CD14-positive monocyte (primary cell): Measurements from ENCODE around the gene GPR37. TPM values are rescaled to one million over a fixed set of nuclear protein-coding genes. Genes with fewer than 3 reads are reported as not detected.

Source experiments
- DNase-seq, 3 donors: peaks; one replicate each; pipeline ENCODE4 v3.0.0-alpha.2; 2011 to 2022
- H2AFZ ChIP-seq: 2 replicates; pipeline ENCODE4 v1.6.0; 2012; ENCODE audit warnings: mild to moderate bottlenecking, low read depth, low read length, inconsistent platforms; ENCODE audit not compliant: insufficient read depth, poor library complexity, severe bottlenecking
- H3K27ac ChIP-seq, 2 donors: 1 replicate in 1 of 2; 2 replicates in 1 of 2; pipeline ENCODE4 v1.5.1; 2012 to 2013; ENCODE audit warnings: low read length in 2 of 2, control low read depth in 1 of 2, inconsistent platforms in 1 of 2, low read depth in 1 of 2, mild to moderate bottlenecking in 1 of 2
- H3K27me3 ChIP-seq, 2 donors: one replicate each; pipeline versions ENCODE4 v1.6.0 to v1.6.1; 2011 to 2013; ENCODE audit warnings: low read length in 2 of 2; ENCODE audit not compliant: control insufficient read depth in 2 of 2, insufficient read depth in 2 of 2
- H3K36me3 ChIP-seq, 2 donors: replicated peaks in 1 of 2; 1 replicate in 1 of 2; 2 replicates in 1 of 2; pipeline versions ENCODE4 v1.5.1 to v1.6.1; 2012 to 2013; ENCODE audit warnings: low read length in 2 of 2, control low read depth in 1 of 2, inconsistent platforms in 1 of 2, mild to moderate bottlenecking in 1 of 2; ENCODE audit not compliant: insufficient read depth in 2 of 2, control insufficient read depth in 1 of 2
- H3K4me1 ChIP-seq, 2 donors: 1 replicate in 1 of 2; 2 replicates in 1 of 2; pipeline versions ENCODE4 v1.5.1 to v1.6.1; 2012 to 2013; ENCODE audit warnings: low read length in 2 of 2, control low read depth in 1 of 2, inconsistent platforms in 1 of 2, mild to moderate bottlenecking in 1 of 2, moderate library complexity in 1 of 2; ENCODE audit not compliant: insufficient read depth in 2 of 2, control insufficient read depth in 1 of 2
- H3K4me2 ChIP-seq: replicated peaks from 2 replicates; pipeline ENCODE3; 2012; ENCODE audit warnings: low read length, moderate library complexity, mild to moderate bottlenecking; ENCODE audit not compliant: poor library complexity, severe bottlenecking; ENCODE audit errors: extremely low read depth
- H3K4me3 ChIP-seq, 3 experiments: fragments of 200-600 bp in 1 of 3; sonication (generic) in 1 of 3; replicated peaks in 1 of 3; 1 replicate in 2 of 3; 2 replicates in 1 of 3; pipeline ENCODE4 v1.5.1; 2011 to 2013; ENCODE audit warnings: low read length in 3 of 3, mild to moderate bottlenecking in 3 of 3, control low read depth in 2 of 3, low read depth in 2 of 3, inconsistent platforms in 1 of 3, moderate library complexity in 1 of 3
- H3K79me2 ChIP-seq: 2 replicates; pipeline ENCODE4 v1.6.0; 2012; ENCODE audit warnings: mild to moderate bottlenecking, control low read depth, inconsistent platforms, low read length, moderate library complexity; ENCODE audit not compliant: insufficient read depth
- H3K9ac ChIP-seq: 2 replicates; pipeline ENCODE4 v1.6.0; 2017; ENCODE audit warnings: low read length, mild to moderate bottlenecking; ENCODE audit not compliant: insufficient read depth, poor library complexity, severe bottlenecking
- H3K9me3 ChIP-seq, 2 donors: replicated peaks in 1 of 2; 1 replicate in 1 of 2; 2 replicates in 1 of 2; pipeline versions ENCODE4 v1.5.1 to v1.6.1; 2012 to 2013; ENCODE audit warnings: low read length in 2 of 2, control low read depth in 1 of 2; ENCODE audit not compliant: control insufficient read depth in 1 of 2, insufficient read depth in 1 of 2
- H4K20me1 ChIP-seq: 2 replicates; pipeline ENCODE4 v1.6.0; 2012; ENCODE audit warnings: mild to moderate bottlenecking, low read length, control low read depth, moderate library complexity; ENCODE audit not compliant: insufficient read depth
- H3K27ac Mint-ChIP-seq, 7 donors: one replicate each; pipeline ENCODE4 v1.8.0; 2020; ENCODE audit warnings: mild to moderate bottlenecking in 7 of 7, mixed read lengths in 7 of 7, moderate library complexity in 6 of 7, inconsistent platforms in 2 of 7
- H3K27me3 Mint-ChIP-seq, 3 donors: one replicate each; pipeline ENCODE4 v1.8.0; 2021 to 2022; ENCODE audit warnings: low read depth in 3 of 3, mild to moderate bottlenecking in 3 of 3, mixed read lengths in 3 of 3, moderate library complexity in 3 of 3, inconsistent platforms in 1 of 3
- H3K36me3 Mint-ChIP-seq, 2 donors: one replicate each; pipeline ENCODE4 v1.8.0; 2020; ENCODE audit warnings: mixed read lengths in 2 of 2, inconsistent platforms in 1 of 2, mild to moderate bottlenecking in 1 of 2
- H3K4me1 Mint-ChIP-seq: one replicate; pipeline ENCODE4 v1.8.0; 2020; ENCODE audit warnings: mild to moderate bottlenecking, mixed read lengths
- H3K4me3 Mint-ChIP-seq, 2 donors: one replicate each; pipeline ENCODE4 v1.8.0; 2020; ENCODE audit warnings: mild to moderate bottlenecking in 2 of 2, mixed read lengths in 2 of 2, moderate library complexity in 1 of 2
- H3K9me3 Mint-ChIP-seq, 7 donors: one replicate each; pipeline ENCODE4 v1.8.0; 2020 to 2022; ENCODE audit warnings: mixed read lengths in 7 of 7, mild to moderate bottlenecking in 6 of 7, moderate library complexity in 6 of 7, inconsistent platforms in 2 of 7
- CTCF ChIP-seq: fragments of 200-600 bp; IDR thresholded peaks from one replicate; pipeline ENCODE4 v1.8.0; 2022; ENCODE audit warnings: antibody characterized with exemption, mild to moderate bottlenecking
- WGBS: methylation state at CpG from one replicate; pipeline ENCODE4 v1.1.5; 2013; ENCODE audit warnings: missing lambda C conversion rate; ENCODE audit not compliant: insufficient coverage; 5-methylcytosine and 5-hydroxymethylcytosine counted together
- intact Hi-C, 2 donors: fragments of 100-400 bp; cut with micrococcal nuclease; formaldehyde crosslinking; loops; one replicate each; pipeline versions ENCODE4 v1.15.0 to v1.15.1; 2023
- polyA plus RNA-seq, 3 donors: library from polyadenylated mRNA; depleted of rRNA in 1 of 3; unstranded in 2 of 3; stranded (reverse) in 1 of 3; fragments of 300-500 nt in 2 of 3; fragments of >200 nt in 1 of 3; fragmentation: Illumina TruSeq in 2 of 3; gene quantifications; 1 replicate in 2 of 3; 2 replicates in 1 of 3; pipeline ENCODE4 v1.2.3, GENCODE V29; 2012 to 2021

The GPR37 gene
- polyA plus RNA-seq, 3 donors, result not detected

GRCh38 chr7:124713086-124713485 lies 52.5 kb downstream of the GPR37 start:
- Histone ChIP-seq H3K79me2 (no peaks in the 10 kb centered on the region), H3K4me3 (no peak overlapping the region), H3K9ac (no peak overlapping the region), H3K27ac (no peak overlapping the region), H3K9me3 (peaks cover 15 to 17% of the 10 kb centered on the region in 2 donors), H3K4me2 (no peak overlapping the region), H4K20me1 (no peaks in the 10 kb centered on the region), H3K27me3 (no peaks in the 10 kb centered on the region), H3K36me3 (no peaks in the 10 kb centered on the region), H2AFZ (no peak overlapping the region), H3K4me1 (no peaks in the 10 kb centered on the region)
- intact Hi-C loops, result no loop called here
- Mint-ChIP-seq H3K27me3 (no peaks in the 10 kb centered on the region), H3K4me1 (no peaks in the 10 kb centered on the region), H3K9me3 (peaks cover 6 to 20% (median 14%) of the 10 kb centered on the region in 7 donors), H3K36me3 (no peaks in the 10 kb centered on the region), H3K27ac (no peak overlapping the region), H3K4me3 (no peak overlapping the region)
- no peak for TF ChIP-seq CTCF
- whole genome bisulfite sequencing, result no CpG with 5 or more reads among the region's 3 CpGs
- DNase-seq, result no peak

GRCh38 chr7:124712017-124712416 lies 53.6 kb downstream of the GPR37 start:
- Histone ChIP-seq H3K4me3 (no peak overlapping the region), H3K27me3 (no peaks in the 10 kb centered on the region), H3K27ac (no peak overlapping the region), H3K4me2 (no peak overlapping the region), H3K4me1 (no peaks in the 10 kb centered on the region), H3K9me3 (peaks cover 15% of the 10 kb centered on the region in 2 donors), H4K20me1 (no peaks in the 10 kb centered on the region), H3K36me3 (no peaks in the 10 kb centered on the region), H2AFZ (no peak overlapping the region), H3K9ac (no peak overlapping the region), H3K79me2 (no peaks in the 10 kb centered on the region)
- H3K27ac Mint-ChIP-seq, result no peak overlapping the region
- no peak overlapping the region for H3K4me3 Mint-ChIP-seq
- no peaks in the 10 kb centered on the region for H3K4me1 Mint-ChIP-seq
- intact Hi-C loops, result no loop called here
- no peak for TF ChIP-seq CTCF
- no peaks in the 10 kb centered on the region for H3K36me3 Mint-ChIP-seq
- H3K9me3 Mint-ChIP-seq, result peaks cover 10 to 17% (median 13%) of the 10 kb centered on the region in 7 donors
- no peak for DNase-seq
- no peaks in the 10 kb centered on the region for H3K27me3 Mint-ChIP-seq
